Esophagus muscularis mucosa (tissue), 4 donors: ENCODE data around the gene MCRIP2. TPM values are rescaled to one million over a fixed set of nuclear protein-coding genes. Genes with fewer than 3 reads are reported as not detected.
"Not testable (repeated sequence)": the region's sequence is repeated elsewhere in the genome, so short reads cannot be mapped to it uniquely, and the experiment has no call there.

ENCODE experiments used
- DNase-seq: peaks from one replicate; pipeline ENCODE4 v3.0.0-alpha.2; 2017; ENCODE audit errors: extremely low spot score
- H3K27ac ChIP-seq, 4 donors: fragments of 200-600 bp; sonication (generic); replicated peaks in 1 of 4; 1 replicate in 3 of 4; 2 replicates in 1 of 4; pipeline ENCODE4 v1.5.1; 2016 to 2019; ENCODE audit warnings: mild to moderate bottlenecking in 1 of 4
- H3K27me3 ChIP-seq, 4 donors: fragments of 200-600 bp; sonication (generic); one replicate each; pipeline versions ENCODE4 v1.5.1 to v1.6.0; 2016 to 2019
- H3K36me3 ChIP-seq, 4 donors: fragments of 200-600 bp; sonication (generic); one replicate each; pipeline ENCODE4 v1.5.1; 2016 to 2019
- H3K4me1 ChIP-seq, 4 donors: fragments of 200-600 bp; sonication (generic); one replicate each; pipeline ENCODE4 v1.5.1; 2016 to 2019
- H3K4me3 ChIP-seq, 4 donors: fragments of 200-600 bp; sonication (generic); 1 replicate in 2 of 4; 2 replicates in 2 of 4; pipeline ENCODE4 v1.5.1; 2016 to 2019; ENCODE audit warnings: mild to moderate bottlenecking in 4 of 4, moderate library complexity in 1 of 4
- H3K9me3 ChIP-seq, 4 donors: fragments of 200-600 bp; sonication (generic); 1 replicate in 3 of 4; 2 replicates in 1 of 4; pipeline ENCODE4 v1.5.1; 2016 to 2019
- EP300 ChIP-seq: sonication (generic); formaldehyde crosslinking; IDR thresholded peaks from one replicate; pipeline ENCODE4 v1.6.1; 2017; ENCODE audit warnings: antibody characterized with exemption
- POLR2A ChIP-seq: fragments of 450-650 bp; IDR thresholded peaks from one replicate; pipeline ENCODE4 v1.6.1; 2017; ENCODE audit warnings: antibody characterized with exemption, moderate library complexity, mild to moderate bottlenecking, low read depth
- POLR2AphosphoS5 ChIP-seq, 2 donors: sonication (generic); formaldehyde crosslinking; IDR thresholded peaks; one replicate each; pipeline ENCODE4 v1.6.1; 2017; ENCODE audit warnings: antibody characterized with exemption in 2 of 2
- WGBS: methylation state at CpG from one replicate; pipeline ENCODE4 v1.1.5; 2018; 5-methylcytosine and 5-hydroxymethylcytosine counted together
- intact Hi-C: fragments of 100-400 bp; cut with DNase I; formaldehyde crosslinking; loops from one replicate; pipeline ENCODE4 v1.15.1; 2023
- total RNA-seq, 4 donors: library from RNA; depleted of rRNA; stranded (reverse); fragments of >200 nt; gene quantifications; one replicate each; pipeline versions ENCODE4 v1.1.0 to v1.2.1, GENCODE V29; 2016
- TF ChIP-seq, protein P1 (sequence below), 3 experiments: fragments of 200-600 bp in 2 of 3; fragments of 450-650 bp in 1 of 3; sonication (generic) in 2 of 3; IDR thresholded peaks; one replicate each; pipeline ENCODE4 v1.5.1; 2017 to 2019; ENCODE audit warnings: antibody characterized with exemption in 3 of 3, mild to moderate bottlenecking in 2 of 3, moderate library complexity in 1 of 3

Gene MCRIP2
- total RNA-seq, 4 donors from 2014 or later: 50.7 to 65.4 (median 59.1) TPM

- H3K27me3 ChIP-seq: no peaks in the 10 kb centered on the region
- TF ChIP-seq, protein P1, sequence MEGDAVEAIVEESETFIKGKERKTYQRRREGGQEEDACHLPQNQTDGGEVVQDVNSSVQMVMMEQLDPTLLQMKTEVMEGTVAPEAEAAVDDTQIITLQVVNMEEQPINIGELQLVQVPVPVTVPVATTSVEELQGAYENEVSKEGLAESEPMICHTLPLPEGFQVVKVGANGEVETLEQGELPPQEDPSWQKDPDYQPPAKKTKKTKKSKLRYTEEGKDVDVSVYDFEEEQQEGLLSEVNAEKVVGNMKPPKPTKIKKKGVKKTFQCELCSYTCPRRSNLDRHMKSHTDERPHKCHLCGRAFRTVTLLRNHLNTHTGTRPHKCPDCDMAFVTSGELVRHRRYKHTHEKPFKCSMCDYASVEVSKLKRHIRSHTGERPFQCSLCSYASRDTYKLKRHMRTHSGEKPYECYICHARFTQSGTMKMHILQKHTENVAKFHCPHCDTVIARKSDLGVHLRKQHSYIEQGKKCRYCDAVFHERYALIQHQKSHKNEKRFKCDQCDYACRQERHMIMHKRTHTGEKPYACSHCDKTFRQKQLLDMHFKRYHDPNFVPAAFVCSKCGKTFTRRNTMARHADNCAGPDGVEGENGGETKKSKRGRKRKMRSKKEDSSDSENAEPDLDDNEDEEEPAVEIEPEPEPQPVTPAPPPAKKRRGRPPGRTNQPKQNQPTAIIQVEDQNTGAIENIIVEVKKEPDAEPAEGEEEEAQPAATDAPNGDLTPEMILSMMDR (IDR thresholded peaks at IDR 0.05): peak in 2 of 3 experiments; percentile 12 to 30
- TF ChIP-seq POLR2A: no peak
- WGBS: 67% methylated on average over 10 of the region's 10 CpGs
- H3K9me3 ChIP-seq: no peaks in the 10 kb centered on the region
- H3K4me3 ChIP-seq: no peak overlapping the region
- intact Hi-C loops: no loop called here
- H3K4me1 ChIP-seq: peaks cover 61 to 96% (median 76%) of the 10 kb centered on the region in 4 donors
- peaks cover 21 to 52% (median 40%) of the 10 kb centered on the region in 4 donors for H3K36me3 ChIP-seq
- H3K27ac ChIP-seq: no peak overlapping the region
- no peak for DNase-seq
Measured at GRCh38 chr16:685967-686366, 44.3 kb downstream of the MCRIP2 start.

- no peaks in the 10 kb centered on the region for H3K9me3 ChIP-seq
- no peaks in the 10 kb centered on the region for H3K27me3 ChIP-seq
- peaks cover 54 to 89% (median 69%) of the 10 kb centered on the region in 4 donors for H3K4me1 ChIP-seq
- intact Hi-C loops: no loop called here
- H3K36me3 ChIP-seq: peaks cover 20 to 47% (median 35%) of the 10 kb centered on the region in 4 donors
- TF ChIP-seq EP300 (no peak), POLR2AphosphoS5 (IDR thresholded peaks at IDR 0.05) (no peak), POLR2A (no peak)
- TF ChIP-seq, protein P1 (IDR thresholded peaks at IDR 0.05): no peak
- no peak for DNase-seq
- 95% methylated on average over 25 of the region's 51 CpGs for WGBS
- no peak overlapping the region for H3K4me3 ChIP-seq
- H3K27ac ChIP-seq: no peak overlapping the region
Measured at GRCh38 chr16:686459-687260, 45.0 kb downstream of the MCRIP2 start.

DNA sequence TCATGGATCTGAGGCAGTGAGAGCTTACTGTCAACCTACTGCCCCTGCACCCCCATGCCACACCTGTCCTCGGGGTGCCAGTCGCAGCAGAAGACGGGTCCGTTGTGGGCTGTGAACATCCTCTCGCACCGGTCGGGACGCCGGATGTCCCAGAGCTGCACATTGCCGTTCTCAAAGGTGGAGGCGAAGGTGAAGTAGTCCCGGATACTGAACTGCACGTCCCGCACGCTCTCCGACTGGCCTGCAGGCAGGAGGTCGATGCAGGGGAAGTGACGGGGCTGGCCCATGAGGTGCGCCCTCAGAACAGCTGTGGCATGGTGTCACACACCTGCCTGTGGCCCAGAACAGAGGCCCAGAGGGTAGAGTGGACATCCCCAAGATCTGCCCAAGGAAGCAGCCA, 45.9 kb downstream of the MCRIP2 start:
- no peak for DNase-seq
- Histone ChIP-seq H3K4me1 (peaks cover 46 to 81% (median 60%) of the 10 kb centered on the region in 4 donors), H3K9me3 (no peaks in the 10 kb centered on the region), H3K27me3 (peaks cover 0 to 4% (median 0%) of the 10 kb centered on the region in 4 donors), H3K4me3 (no peak overlapping the region), H3K36me3 (peaks cover 12 to 39% (median 27%) of the 10 kb centered on the region in 4 donors), H3K27ac (no peak overlapping the region)
- WGBS: 88% methylated on average over 17 of the region's 19 CpGs
- intact Hi-C loops: no loop called here
- TF ChIP-seq, protein P1 (IDR thresholded peaks at IDR 0.05): no peak
- TF ChIP-seq POLR2A (no peak), EP300 (no peak), POLR2AphosphoS5 (IDR thresholded peaks at IDR 0.05) (no peak)

GRCh38 chr16:689175-689897, 47.7 kb downstream of the MCRIP2 start:
- H3K4me1 ChIP-seq: peaks cover 38 to 76% (median 55%) of the 10 kb centered on the region in 4 donors
- H3K36me3 ChIP-seq: peaks cover 6 to 29% (median 18%) of the 10 kb centered on the region in 4 donors
- 81% methylated on average over 10 of the region's 26 CpGs for WGBS
- TF ChIP-seq POLR2AphosphoS5 (IDR thresholded peaks at IDR 0.05): no peak
- TF ChIP-seq EP300: no peak
- TF ChIP-seq POLR2A: no peak
- TF ChIP-seq, protein P1 (IDR thresholded peaks at IDR 0.05): no peak
- DNase-seq: no peak
- peaks cover 9 to 23% (median 17%) of the 10 kb centered on the region in 4 donors for H3K27me3 ChIP-seq
- H3K4me3 ChIP-seq: peak overlapping the region; percentile 72 to 97 (median 92)
- peak overlapping the region; percentile 82 to 93 (median 84) for H3K27ac ChIP-seq
- H3K9me3 ChIP-seq: no peaks in the 10 kb centered on the region
- intact Hi-C loops: no loop called here

- H3K27ac ChIP-seq, H3K9me3 ChIP-seq, H3K4me3 ChIP-seq, DNase-seq, intact Hi-C loops: not testable (repeated sequence)
- Histone ChIP-seq H3K4me1 (peaks cover 34 to 76% (median 51%) of the 10 kb centered on the region in 4 donors), H3K36me3 (peaks cover 6 to 18% (median 15%) of the 10 kb centered on the region in 4 donors), H3K27me3 (peaks cover 9 to 42% (median 33%) of the 10 kb centered on the region in 4 donors)
- 87% methylated on average over 16 of the region's 16 CpGs for WGBS
Measured at GRCh38 chr16:691242-691641, 49.6 kb downstream of the MCRIP2 start.
